ENCODE data around the gene RPTN. TPM values are rescaled to one million over a fixed set of nuclear protein-coding genes. Genes with fewer than 3 reads are reported as not detected.

The RPTN gene
- total RNA-seq, 3 donors from 2014 or later, result not detected

DNA sequence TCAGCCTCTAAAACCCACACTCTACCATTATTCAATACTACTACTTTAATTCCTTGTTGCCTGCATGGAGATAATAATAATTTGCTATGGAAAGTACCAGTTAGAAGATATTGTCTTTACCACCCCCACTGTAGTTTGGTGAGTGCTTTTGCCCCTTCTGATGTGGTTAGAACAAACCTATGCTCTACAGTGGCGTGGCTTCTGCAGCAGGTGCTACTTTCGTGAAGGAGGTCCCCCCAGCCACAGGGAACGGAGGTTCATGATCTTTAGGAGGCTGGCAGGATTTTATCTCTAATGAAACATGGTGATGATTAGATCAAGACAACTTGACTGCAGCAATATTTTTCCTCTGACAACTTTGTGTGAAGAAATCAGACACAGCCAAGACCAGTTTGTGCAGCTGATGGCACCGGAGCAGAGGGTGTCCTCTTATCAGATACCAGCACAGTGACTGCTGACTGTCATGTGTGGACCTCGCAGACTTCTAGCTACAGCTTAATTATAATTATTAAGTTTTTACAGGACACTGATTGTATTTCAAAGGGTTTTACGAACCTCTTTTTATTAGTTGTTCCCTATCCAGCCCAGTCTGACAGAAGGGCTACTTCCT, 33.1 kb downstream of the RPTN start:
- intact Hi-C loops (cut with DNase I; ENCODE audit: low total_unique reads), result no loop called here
- H3K9me3 ChIP-seq, result no peaks in the 10 kb centered on the region
- no peaks in the 10 kb centered on the region for H3K36me3 ChIP-seq
- no peak for TF ChIP-seq POLR2A (IDR thresholded peaks at IDR 0.05)
- TF ChIP-seq, protein P1, sequence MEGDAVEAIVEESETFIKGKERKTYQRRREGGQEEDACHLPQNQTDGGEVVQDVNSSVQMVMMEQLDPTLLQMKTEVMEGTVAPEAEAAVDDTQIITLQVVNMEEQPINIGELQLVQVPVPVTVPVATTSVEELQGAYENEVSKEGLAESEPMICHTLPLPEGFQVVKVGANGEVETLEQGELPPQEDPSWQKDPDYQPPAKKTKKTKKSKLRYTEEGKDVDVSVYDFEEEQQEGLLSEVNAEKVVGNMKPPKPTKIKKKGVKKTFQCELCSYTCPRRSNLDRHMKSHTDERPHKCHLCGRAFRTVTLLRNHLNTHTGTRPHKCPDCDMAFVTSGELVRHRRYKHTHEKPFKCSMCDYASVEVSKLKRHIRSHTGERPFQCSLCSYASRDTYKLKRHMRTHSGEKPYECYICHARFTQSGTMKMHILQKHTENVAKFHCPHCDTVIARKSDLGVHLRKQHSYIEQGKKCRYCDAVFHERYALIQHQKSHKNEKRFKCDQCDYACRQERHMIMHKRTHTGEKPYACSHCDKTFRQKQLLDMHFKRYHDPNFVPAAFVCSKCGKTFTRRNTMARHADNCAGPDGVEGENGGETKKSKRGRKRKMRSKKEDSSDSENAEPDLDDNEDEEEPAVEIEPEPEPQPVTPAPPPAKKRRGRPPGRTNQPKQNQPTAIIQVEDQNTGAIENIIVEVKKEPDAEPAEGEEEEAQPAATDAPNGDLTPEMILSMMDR (IDR thresholded peaks at IDR 0.05), result no peak
- H3K27ac ChIP-seq, result no peak overlapping the region
- H3K4me1 ChIP-seq, result no peaks in the 10 kb centered on the region
- H3K27me3 ChIP-seq, result peaks cover 0 to 27% of the 10 kb centered on the region in 2 donors
- no peak overlapping the region for H3K4me3 ChIP-seq
- no peak for DNase-seq (ENCODE audit: low spot score in 2 of 2)

DNA sequence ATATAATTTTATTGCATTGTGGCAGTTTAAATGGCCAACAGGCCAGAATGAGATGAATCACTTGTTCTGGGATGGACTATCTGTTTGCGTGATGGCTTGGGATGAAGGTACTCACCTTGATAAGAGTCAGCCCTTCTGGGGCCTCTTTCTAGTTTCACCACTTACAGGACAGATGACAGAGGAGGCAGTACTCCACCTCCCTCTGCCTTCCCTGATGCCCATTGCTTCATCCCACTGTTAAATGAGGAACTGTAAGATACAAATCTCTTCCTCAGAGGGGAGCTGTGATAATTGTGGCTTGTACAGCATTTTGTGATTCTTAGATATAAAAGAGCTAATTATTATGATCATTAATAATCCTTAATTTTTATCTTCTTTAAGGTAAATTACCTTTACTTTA, 40.1 kb downstream of the RPTN start:
- TF ChIP-seq POLR2A (IDR thresholded peaks at IDR 0.05) (no peak), POLR2AphosphoS5 (IDR thresholded peaks at IDR 0.05) (no peak)
- TF ChIP-seq, protein P1 (IDR thresholded peaks at IDR 0.05), result no peak
- Histone ChIP-seq H3K9me3 (no peaks in the 10 kb centered on the region), H3K4me3 (no peak overlapping the region), H3K27me3 (peaks cover 0 to 45% of the 10 kb centered on the region in 2 donors), H3K27ac (no peak overlapping the region), H3K36me3 (no peaks in the 10 kb centered on the region), H3K4me1 (no peaks in the 10 kb centered on the region)
- no peak for DNase-seq (ENCODE audit: low spot score in 2 of 2)
- intact Hi-C loops (cut with DNase I; ENCODE audit: low total_unique reads), result no loop called here

GRCh38 chr1:152115344-152115743, 43.7 kb downstream of the RPTN start, which contains the start of gene TCHH:
TSS of gene TCHH (minus strand) at chr1:152115444. CDS start at chr1:152114080, 1,364 bp downstream.
- Histone ChIP-seq H3K36me3 (no peaks in the 10 kb centered on the region), H3K27ac (no peak within 1 kb of the TSS), H3K27me3 (peaks cover 0 to 64% of the 10 kb centered on the region in 2 donors), H3K4me3 (no peak within 1 kb of the TSS), H3K4me1 (peaks cover 0 to 10% of the 10 kb centered on the region in 2 donors), H3K9me3 (no peaks in the 10 kb centered on the region)
- TF ChIP-seq, protein P1 (IDR thresholded peaks at IDR 0.05), result no peak
- TF ChIP-seq POLR2AphosphoS5 (IDR thresholded peaks at IDR 0.05) (no peak), POLR2A (IDR thresholded peaks at IDR 0.05) (no peak)
- DNase-seq (ENCODE audit: low spot score in 2 of 2), result no peak
- intact Hi-C loops (cut with DNase I; ENCODE audit: low total_unique reads), result no loop called here

DNA sequence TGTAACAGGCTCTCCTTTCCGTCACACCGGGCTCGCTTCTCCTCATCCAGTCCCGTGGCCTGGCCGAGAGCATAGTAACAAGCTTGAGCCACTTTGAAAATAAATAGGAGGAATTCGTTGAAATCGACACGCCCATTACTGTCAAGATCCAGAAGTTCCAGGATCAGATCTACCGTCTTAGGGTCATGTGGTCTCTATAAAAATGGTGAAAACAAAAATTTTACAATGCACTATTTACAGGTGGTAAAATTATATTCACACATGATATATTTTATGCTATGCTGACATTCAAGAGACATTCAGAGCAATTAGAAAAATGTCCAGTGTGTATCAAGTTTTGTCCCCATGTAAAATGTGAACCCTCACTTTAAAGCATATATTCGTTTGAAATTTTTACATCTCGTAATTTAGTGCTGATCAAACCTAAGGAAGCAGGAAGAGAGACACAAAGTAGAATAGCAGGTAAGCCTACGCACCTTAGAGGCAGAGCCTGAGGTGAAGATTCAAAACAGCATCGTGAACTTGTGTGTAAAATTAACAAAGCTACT, 46.1 kb downstream of the RPTN start:
- Histone ChIP-seq H3K27ac (no peak overlapping the region), H3K4me1 (peaks cover 0 to 10% of the 10 kb centered on the region in 2 donors), H3K9me3 (no peaks in the 10 kb centered on the region), H3K27me3 (peaks cover under 1 to 88% of the 10 kb centered on the region in 2 donors), H3K36me3 (no peaks in the 10 kb centered on the region), H3K4me3 (peak overlapping the region in 1 of 3 donors; percentile 67)
- DNase-seq (ENCODE audit: low spot score in 2 of 2), result no peak
- intact Hi-C loops (cut with DNase I; ENCODE audit: low total_unique reads), result no loop called here
- TF ChIP-seq, protein P1 (IDR thresholded peaks at IDR 0.05), result no peak
- TF ChIP-seq POLR2A (IDR thresholded peaks at IDR 0.05), result no peak
- no peak for TF ChIP-seq POLR2AphosphoS5 (IDR thresholded peaks at IDR 0.05)

DNA sequence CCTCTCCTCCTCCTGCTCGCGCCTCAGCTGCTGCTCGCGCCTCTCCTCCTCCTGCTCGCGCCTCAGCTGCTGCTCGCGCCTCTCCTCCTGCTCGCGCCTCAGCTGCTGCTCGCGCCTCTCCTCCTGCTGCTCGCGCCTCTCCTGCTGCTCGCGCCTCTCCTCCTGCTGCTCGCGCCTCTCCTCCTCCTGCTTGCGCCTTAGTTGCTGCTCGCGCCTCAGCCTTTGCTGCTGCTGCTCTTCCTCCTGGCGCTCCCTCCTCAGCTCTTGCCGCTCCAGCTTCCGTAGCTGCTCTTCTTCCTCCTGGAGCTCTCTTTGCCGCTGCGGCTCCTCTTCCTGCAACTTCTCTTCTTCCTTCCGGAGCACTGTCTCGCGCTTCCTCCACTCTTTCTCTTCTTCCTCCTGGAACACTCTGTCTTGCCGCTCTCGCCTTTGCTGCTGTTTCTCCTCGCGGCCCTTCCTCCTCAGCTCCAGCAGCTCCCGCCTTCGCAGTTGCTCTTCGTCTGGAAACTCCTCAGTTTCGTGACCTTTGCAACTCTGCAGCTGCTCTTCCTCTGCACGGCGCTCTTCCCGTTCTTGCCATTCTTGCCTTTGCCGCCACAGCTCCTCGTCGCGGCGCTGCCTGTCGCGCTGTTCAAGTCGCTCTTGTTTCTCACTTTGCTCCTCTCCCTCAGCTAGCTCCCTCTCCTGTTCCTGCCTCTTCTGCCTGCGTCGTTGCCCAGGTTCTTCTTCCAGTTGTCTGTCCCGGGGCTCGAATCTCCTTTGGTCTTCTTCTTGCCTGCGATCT, 46.7 kb downstream of the RPTN start:
- no peak overlapping the region for H3K27ac ChIP-seq
- TF ChIP-seq, protein P1 (IDR thresholded peaks at IDR 0.05), result no peak
- TF ChIP-seq POLR2A (IDR thresholded peaks at IDR 0.05), result no peak
- TF ChIP-seq POLR2AphosphoS5 (IDR thresholded peaks at IDR 0.05), result no peak
- peaks cover 0 to 10% of the 10 kb centered on the region in 2 donors for H3K4me1 ChIP-seq
- peaks cover 6 to 95% of the 10 kb centered on the region in 2 donors for H3K27me3 ChIP-seq
- H3K4me3 ChIP-seq, result peak overlapping the region; percentile 44 to 67 (median 48)
- no peak for DNase-seq (ENCODE audit: low spot score in 2 of 2)
- intact Hi-C loops (cut with DNase I; ENCODE audit: low total_unique reads), result no loop called here
- no peaks in the 10 kb centered on the region for H3K9me3 ChIP-seq
- H3K36me3 ChIP-seq, result no peaks in the 10 kb centered on the region

All from breast epithelium (tissue), 4 donors.